ENCODE measurements around the gene PCNX2.

DNA sequence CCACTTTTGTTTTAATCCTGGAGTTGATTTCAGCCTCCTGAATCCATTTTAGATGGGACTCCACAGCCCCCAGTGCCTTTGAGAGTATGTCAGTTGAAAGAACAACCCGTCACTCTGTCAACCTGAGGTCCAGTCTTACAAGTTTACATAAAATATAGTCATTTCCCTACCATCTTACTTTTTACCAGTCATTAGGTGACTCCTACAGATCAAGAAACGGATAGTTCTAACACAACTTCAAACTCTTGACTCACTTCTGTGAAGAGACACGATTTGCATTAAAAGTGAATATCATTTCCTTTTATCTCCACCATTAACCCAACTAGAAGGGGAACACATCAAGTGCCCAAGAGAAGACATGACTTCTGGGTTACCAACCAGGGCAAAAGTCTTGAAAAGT, 198.0 kb downstream of the PCNX2 start:
- TF ChIP-seq OSR1 (CRISPR knock-in tag; IDR thresholded peaks at IDR 0.05) (no peak), ZFP30 (CRISPR knock-in tag; IDR thresholded peaks at IDR 0.05) (no peak), ZNF8 (CRISPR knock-in tag; IDR thresholded peaks at IDR 0.05) (no peak), GLIS3 (CRISPR knock-in tag; IDR thresholded peaks at IDR 0.05) (no peak), PPARA (CRISPR knock-in tag; IDR thresholded peaks at IDR 0.05; ENCODE audit: borderline replicate concordance) (no peak)
